BLaER1 (cell line): ENCODE results near the gene MRPL34.

Source experiments
- H3K27ac ChIP-seq: shearing (Covaris generic); formaldehyde crosslinking; 2 replicates; pipeline ENCODE4 v1.8.1; 2022
- H3K27me3 ChIP-seq: shearing (Covaris generic); formaldehyde crosslinking; 2 replicates; pipeline ENCODE4 v1.8.1; 2022
- H3K36me3 ChIP-seq: shearing (Covaris generic); formaldehyde crosslinking; 2 replicates; pipeline ENCODE4 v1.8.1; 2022
- H3K4me1 ChIP-seq: shearing (Covaris generic); formaldehyde crosslinking; 2 replicates; pipeline ENCODE4 v1.8.1; 2022
- H3K4me2 ChIP-seq: shearing (Covaris generic); formaldehyde crosslinking; 2 replicates; pipeline ENCODE4 v1.8.1; 2022
- H3K4me3 ChIP-seq: shearing (Covaris generic); formaldehyde crosslinking; 2 replicates; pipeline ENCODE4 v1.8.1; 2022
- H3K9ac ChIP-seq: shearing (Covaris generic); formaldehyde crosslinking; 2 replicates; pipeline ENCODE4 v1.8.1; 2022
- H3K9me3 ChIP-seq: shearing (Covaris generic); formaldehyde crosslinking; 2 replicates; pipeline ENCODE4 v1.8.1; 2022
- H4K20me1 ChIP-seq: shearing (Covaris generic); formaldehyde crosslinking; 2 replicates; pipeline ENCODE4 v1.8.1; 2022
- Cebpa-rat ChIP-seq: shearing (Covaris generic); IDR thresholded peaks from 2 replicates; pipeline ENCODE4 v1.8.1; 2022

The MRPL34 gene

GRCh38 chr19:17339088-17339741 is 33.5 kb downstream of the MRPL34 start:
- H3K4me1 ChIP-seq = peaks cover 28% of the 10 kb centered on the region
- no peak overlapping the region for H3K27ac ChIP-seq
- no peaks in the 10 kb centered on the region for H3K9me3 ChIP-seq
- peak overlapping the region; percentile 99; the same call in 1 of the 2 replicates for H3K4me2 ChIP-seq
- no peaks in the 10 kb centered on the region for H3K27me3 ChIP-seq
- no peak overlapping the region for H3K9ac ChIP-seq
- H3K4me3 ChIP-seq = no peak overlapping the region; the same call in 1 of the 2 replicates
- no peak for TF ChIP-seq Cebpa-rat
- peaks cover 43% of the 10 kb centered on the region for H3K36me3 ChIP-seq
- H4K20me1 ChIP-seq = no peaks in the 10 kb centered on the region

- TF ChIP-seq Cebpa-rat = no peak
Observed at GRCh38 chr19:17340302-17340870, 34.7 kb downstream of the MRPL34 start.

GRCh38 chr19:17340871-17341357 is 35.2 kb downstream of the MRPL34 start:
- Histone ChIP-seq H3K4me2 (no peak overlapping the region), H3K27ac (no peak overlapping the region), H3K9ac (no peak overlapping the region), H3K4me3 (no peak overlapping the region), H3K4me1 (peaks cover 28% of the 10 kb centered on the region), H3K36me3 (peaks cover 45% of the 10 kb centered on the region), H3K27me3 (no peaks in the 10 kb centered on the region), H3K9me3 (no peaks in the 10 kb centered on the region), H4K20me1 (no peaks in the 10 kb centered on the region)
- TF ChIP-seq Cebpa-rat = no peak

More at GRCh38 chr19:17340302-17340870, 34.7 kb downstream of the MRPL34 start:
- Histone ChIP-seq H3K9ac (no peak overlapping the region), H3K9me3 (no peaks in the 10 kb centered on the region), H3K27ac (no peak overlapping the region), H3K4me2 (no peak overlapping the region), H3K27me3 (no peaks in the 10 kb centered on the region), H3K36me3 (peaks cover 45% of the 10 kb centered on the region), H3K4me3 (no peak overlapping the region), H4K20me1 (no peaks in the 10 kb centered on the region), H3K4me1 (peaks cover 32% of the 10 kb centered on the region)

- Histone ChIP-seq H3K4me3 (no peak overlapping the region), H3K4me2 (no peak overlapping the region), H3K27ac (no peak overlapping the region), H3K4me1 (peaks cover 29% of the 10 kb centered on the region), H3K9ac (no peak overlapping the region), H3K27me3 (no peaks in the 10 kb centered on the region), H3K9me3 (no peaks in the 10 kb centered on the region), H4K20me1 (no peaks in the 10 kb centered on the region), H3K36me3 (peaks cover 45% of the 10 kb centered on the region)
- no peak for TF ChIP-seq Cebpa-rat
Observed at GRCh38 chr19:17341386-17341785, 35.7 kb downstream of the MRPL34 start.

GRCh38 chr19:17341845-17342244 is 36.2 kb downstream of the MRPL34 start:
- Histone ChIP-seq H3K4me1 (peaks cover 33% of the 10 kb centered on the region), H4K20me1 (no peaks in the 10 kb centered on the region), H3K27ac (no peak overlapping the region), H3K9me3 (no peaks in the 10 kb centered on the region), H3K36me3 (peaks cover 45% of the 10 kb centered on the region), H3K4me2 (no peak overlapping the region), H3K27me3 (no peaks in the 10 kb centered on the region), H3K4me3 (no peak overlapping the region), H3K9ac (no peak overlapping the region)
- no peak for TF ChIP-seq Cebpa-rat

- Histone ChIP-seq H3K9me3 (no peaks in the 10 kb centered on the region), H3K4me1 (peaks cover 64% of the 10 kb centered on the region), H4K20me1 (no peaks in the 10 kb centered on the region), H3K27me3 (no peaks in the 10 kb centered on the region), H3K27ac (peak overlapping the region; percentile 80), H3K4me3 (no peak overlapping the region), H3K36me3 (peaks cover 32% of the 10 kb centered on the region), H3K9ac (no peak overlapping the region), H3K4me2 (peak overlapping the region; percentile 86)
- TF ChIP-seq Cebpa-rat = no peak
Observed at GRCh38 chr19:17346109-17346671, 40.5 kb downstream of the MRPL34 start.

GRCh38 chr19:17347361-17347760 is 41.7 kb downstream of the MRPL34 start:
- H3K27me3 ChIP-seq = no peaks in the 10 kb centered on the region
- H4K20me1 ChIP-seq = no peaks in the 10 kb centered on the region
- peak overlapping the region; percentile 45; the same call in 1 of the 2 replicates for H3K9ac ChIP-seq
- no peaks in the 10 kb centered on the region for H3K9me3 ChIP-seq
- H3K36me3 ChIP-seq = peaks cover 21% of the 10 kb centered on the region
- peaks cover 75% of the 10 kb centered on the region for H3K4me1 ChIP-seq
- H3K4me2 ChIP-seq = peak overlapping the region; percentile 86
- peak overlapping the region; percentile 38 for H3K4me3 ChIP-seq
- peak overlapping the region; percentile 80 for H3K27ac ChIP-seq
- TF ChIP-seq Cebpa-rat = no peak

- Histone ChIP-seq H3K36me3 (peaks cover 16% of the 10 kb centered on the region), H3K9ac (peak overlapping the region; percentile 45; the same call in 1 of the 2 replicates), H3K9me3 (no peaks in the 10 kb centered on the region), H4K20me1 (no peaks in the 10 kb centered on the region), H3K4me1 (peaks cover 80% of the 10 kb centered on the region), H3K27me3 (no peaks in the 10 kb centered on the region), H3K27ac (peak overlapping the region; percentile 80), H3K4me2 (peak overlapping the region; percentile 86), H3K4me3 (peak overlapping the region; percentile 38)
- TF ChIP-seq Cebpa-rat = no peak
Observed at GRCh38 chr19:17347877-17348276, 42.2 kb downstream of the MRPL34 start.

- Histone ChIP-seq H3K36me3 (peaks cover 8% of the 10 kb centered on the region; the same call in 1 of the 2 replicates), H3K4me3 (peak overlapping the region; percentile 33; the same call in 1 of the 2 replicates), H3K4me1 (peaks cover 88% of the 10 kb centered on the region), H3K27me3 (no peaks in the 10 kb centered on the region), H3K9ac (peak overlapping the region; percentile 48; the same call in 1 of the 2 replicates), H3K27ac (peak overlapping the region; percentile 80), H3K4me2 (peak overlapping the region; percentile 86), H3K9me3 (no peaks in the 10 kb centered on the region), H4K20me1 (no peaks in the 10 kb centered on the region)
- no peak for TF ChIP-seq Cebpa-rat
Observed at GRCh38 chr19:17348700-17349099, 43.0 kb downstream of the MRPL34 start.
